ENCODE results near the gene AKAP11.

Gene AKAP11

DNA sequence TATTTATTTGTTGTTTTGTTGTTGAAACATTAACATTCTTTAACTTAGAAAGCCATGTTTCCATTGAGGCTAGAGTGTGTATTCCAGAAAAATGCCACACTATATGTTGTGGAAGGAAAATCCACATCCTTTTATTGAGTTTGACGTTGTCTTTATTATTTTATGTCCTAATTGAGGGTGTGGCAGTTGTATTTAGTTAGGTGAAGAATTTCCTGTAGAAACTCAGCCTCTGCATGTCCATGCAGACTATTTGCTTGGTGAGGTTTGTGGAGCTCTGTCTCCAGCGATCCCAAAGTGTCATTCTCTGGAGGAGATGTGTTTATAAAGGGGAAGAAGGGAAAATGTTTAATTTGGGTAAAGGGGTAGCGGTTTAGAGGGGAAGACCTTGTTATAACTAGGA is 46.6 kb downstream of the AKAP11 start:
- TF ChIP-seq, protein P1, sequence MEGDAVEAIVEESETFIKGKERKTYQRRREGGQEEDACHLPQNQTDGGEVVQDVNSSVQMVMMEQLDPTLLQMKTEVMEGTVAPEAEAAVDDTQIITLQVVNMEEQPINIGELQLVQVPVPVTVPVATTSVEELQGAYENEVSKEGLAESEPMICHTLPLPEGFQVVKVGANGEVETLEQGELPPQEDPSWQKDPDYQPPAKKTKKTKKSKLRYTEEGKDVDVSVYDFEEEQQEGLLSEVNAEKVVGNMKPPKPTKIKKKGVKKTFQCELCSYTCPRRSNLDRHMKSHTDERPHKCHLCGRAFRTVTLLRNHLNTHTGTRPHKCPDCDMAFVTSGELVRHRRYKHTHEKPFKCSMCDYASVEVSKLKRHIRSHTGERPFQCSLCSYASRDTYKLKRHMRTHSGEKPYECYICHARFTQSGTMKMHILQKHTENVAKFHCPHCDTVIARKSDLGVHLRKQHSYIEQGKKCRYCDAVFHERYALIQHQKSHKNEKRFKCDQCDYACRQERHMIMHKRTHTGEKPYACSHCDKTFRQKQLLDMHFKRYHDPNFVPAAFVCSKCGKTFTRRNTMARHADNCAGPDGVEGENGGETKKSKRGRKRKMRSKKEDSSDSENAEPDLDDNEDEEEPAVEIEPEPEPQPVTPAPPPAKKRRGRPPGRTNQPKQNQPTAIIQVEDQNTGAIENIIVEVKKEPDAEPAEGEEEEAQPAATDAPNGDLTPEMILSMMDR (IDR thresholded peaks at IDR 0.05; ENCODE audit: borderline replicate concordance, extremely low read depth, low read length, poor library complexity, severe bottlenecking), result no peak
- no peak for TF ChIP-seq EZH2 (IDR thresholded peaks at IDR 0.05; ENCODE audit: borderline replicate concordance, low read depth, low read length, severe bottlenecking)
- DNase-seq (no peak), ATAC-seq (ENCODE audit: insufficient read depth, low read depth) (no peak)
- H3K36me3 ChIP-seq (ENCODE audit: insufficient read depth, low read length), result peaks cover 28% of the 10 kb centered on the region; the same call in 1 of the 2 replicates
- no peak overlapping the region for H3K27ac ChIP-seq (ENCODE audit: low read length)
- H3K9ac ChIP-seq (ENCODE audit: low read depth, low read length), result no peak overlapping the region
- no peaks in the 10 kb centered on the region for H3K9me3 ChIP-seq (ENCODE audit: insufficient read depth, low read length, severe bottlenecking)
- no peak overlapping the region for H3K4me3 ChIP-seq (ENCODE audit: low read depth in 1 of 2, low read length in 2 of 2)
- no peak overlapping the region for H3K4me2 ChIP-seq (ENCODE audit: insufficient read depth, low read length)
- no peaks in the 10 kb centered on the region for H3K79me2 ChIP-seq (ENCODE audit: insufficient read depth, low read length)
- H3K27me3 ChIP-seq (ENCODE audit: insufficient read depth, low read length, poor library complexity), result no peaks in the 10 kb centered on the region
- H2AFZ ChIP-seq (ENCODE audit: low read depth, low read length), result no peak overlapping the region
- no peaks in the 10 kb centered on the region for H4K20me1 ChIP-seq (ENCODE audit: insufficient read depth, low read length)
- H3K4me1 ChIP-seq (ENCODE audit: insufficient read depth, low read length), result no peaks in the 10 kb centered on the region

DNA sequence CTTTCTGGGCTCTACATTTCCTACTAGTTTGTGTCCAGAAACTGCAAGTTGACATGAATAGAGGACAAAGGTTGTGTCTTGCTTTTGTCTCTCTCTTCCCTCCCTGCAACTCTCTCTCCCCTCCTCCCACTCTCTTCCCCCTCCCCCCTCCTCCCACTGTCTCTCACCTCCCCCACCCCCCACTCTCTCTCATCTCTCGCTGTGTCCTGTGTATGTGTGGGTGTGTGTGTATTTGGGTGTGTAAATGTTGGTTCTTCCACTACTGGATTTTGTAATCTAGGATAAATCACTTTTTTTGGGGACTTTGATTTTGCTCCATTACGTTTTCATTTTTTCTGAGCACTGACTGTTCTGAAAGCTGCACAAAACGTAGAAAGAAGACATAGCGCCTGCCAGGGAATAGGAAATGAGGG is 48.4 kb downstream of the AKAP11 start:
- DNase-seq, result no peak
- Histone ChIP-seq H3K4me2 (ENCODE audit: insufficient read depth, low read length) (no peak overlapping the region), H3K9ac (ENCODE audit: low read depth, low read length) (no peak overlapping the region), H3K4me1 (ENCODE audit: insufficient read depth, low read length) (no peaks in the 10 kb centered on the region), H2AFZ (ENCODE audit: low read depth, low read length) (no peak overlapping the region), H3K27me3 (ENCODE audit: insufficient read depth, low read length, poor library complexity) (no peaks in the 10 kb centered on the region), H3K79me2 (ENCODE audit: insufficient read depth, low read length) (no peaks in the 10 kb centered on the region), H3K9me3 (ENCODE audit: insufficient read depth, low read length, severe bottlenecking) (no peaks in the 10 kb centered on the region), H3K27ac (ENCODE audit: low read length) (no peak overlapping the region), H3K4me3 (ENCODE audit: low read depth in 1 of 2, low read length in 2 of 2) (no peak overlapping the region), H4K20me1 (ENCODE audit: insufficient read depth, low read length) (no peaks in the 10 kb centered on the region), H3K36me3 (ENCODE audit: insufficient read depth, low read length) (peaks cover 17% of the 10 kb centered on the region; the same call in 1 of the 2 replicates)
- no peak for TF ChIP-seq EZH2 (IDR thresholded peaks at IDR 0.05; ENCODE audit: borderline replicate concordance, low read depth, low read length, severe bottlenecking)
- TF ChIP-seq, protein P1 (IDR thresholded peaks at IDR 0.05; ENCODE audit: borderline replicate concordance, extremely low read depth, low read length, poor library complexity, severe bottlenecking), result no peak
- no peak for ATAC-seq (ENCODE audit: insufficient read depth, low read depth)

DNA sequence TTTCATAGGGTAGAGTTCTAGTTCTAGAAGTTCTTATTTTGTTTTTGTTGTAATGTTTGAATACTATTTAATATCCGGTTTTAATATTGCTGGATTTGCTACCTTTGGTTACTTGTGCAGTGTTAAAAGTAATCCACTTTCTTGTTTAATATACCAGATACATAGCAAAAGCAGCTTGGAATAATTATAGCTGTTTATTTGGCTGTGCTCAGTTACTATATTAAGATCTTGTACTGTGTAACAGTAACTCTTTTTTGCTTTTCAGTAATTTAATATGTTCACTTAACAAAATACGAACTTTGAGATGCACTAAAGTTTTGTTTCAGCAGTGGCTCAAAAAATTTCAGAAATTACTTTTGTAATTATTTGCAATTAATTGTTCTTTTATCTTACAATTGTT is 50.9 kb downstream of the AKAP11 start:
- H3K9me3 ChIP-seq (ENCODE audit: insufficient read depth, low read length, severe bottlenecking), result no peaks in the 10 kb centered on the region
- DNase-seq, result no peak
- H3K4me1 ChIP-seq (ENCODE audit: insufficient read depth, low read length), result no peaks in the 10 kb centered on the region
- ATAC-seq (ENCODE audit: insufficient read depth, low read depth), result no peak
- no peak overlapping the region for H3K4me2 ChIP-seq (ENCODE audit: insufficient read depth, low read length)
- no peak overlapping the region for H2AFZ ChIP-seq (ENCODE audit: low read depth, low read length)
- H3K79me2 ChIP-seq (ENCODE audit: insufficient read depth, low read length), result no peaks in the 10 kb centered on the region
- H4K20me1 ChIP-seq (ENCODE audit: insufficient read depth, low read length), result no peaks in the 10 kb centered on the region
- peaks cover 9% of the 10 kb centered on the region; the same call in 1 of the 2 replicates for H3K36me3 ChIP-seq (ENCODE audit: insufficient read depth, low read length)
- no peak overlapping the region for H3K9ac ChIP-seq (ENCODE audit: low read depth, low read length)
- no peaks in the 10 kb centered on the region for H3K27me3 ChIP-seq (ENCODE audit: insufficient read depth, low read length, poor library complexity)
- no peak overlapping the region for H3K4me3 ChIP-seq (ENCODE audit: low read depth in 1 of 2, low read length in 2 of 2)
- no peak for TF ChIP-seq EZH2 (IDR thresholded peaks at IDR 0.05; ENCODE audit: borderline replicate concordance, low read depth, low read length, severe bottlenecking)
- TF ChIP-seq, protein P1 (IDR thresholded peaks at IDR 0.05; ENCODE audit: borderline replicate concordance, extremely low read depth, low read length, poor library complexity, severe bottlenecking), result no peak
- H3K27ac ChIP-seq (ENCODE audit: low read length), result no peak overlapping the region

DNA sequence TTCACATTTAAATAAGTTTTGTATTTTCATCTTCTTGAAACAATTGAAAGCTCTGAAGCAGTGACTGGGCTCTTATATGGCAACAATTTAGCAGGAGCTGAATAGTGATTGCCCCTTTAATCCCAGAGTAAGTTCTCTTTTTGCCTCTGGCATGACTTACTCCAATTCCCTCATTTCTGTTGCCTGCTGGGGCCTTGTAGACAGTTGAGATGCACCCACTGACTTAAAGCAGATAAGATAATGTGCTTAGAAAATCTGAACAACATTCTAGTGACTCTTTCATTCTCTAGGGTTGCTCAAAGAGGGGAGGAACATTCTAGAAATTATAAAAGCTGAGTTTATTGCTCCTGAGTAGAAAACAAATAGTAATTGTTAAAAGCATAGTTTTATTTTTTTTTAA is 52.8 kb downstream of the AKAP11 start:
- no peak overlapping the region for H3K9ac ChIP-seq (ENCODE audit: low read depth, low read length)
- H2AFZ ChIP-seq (ENCODE audit: low read depth, low read length), result no peak overlapping the region
- no peak overlapping the region for H3K27ac ChIP-seq (ENCODE audit: low read length)
- H3K9me3 ChIP-seq (ENCODE audit: insufficient read depth, low read length, severe bottlenecking), result no peaks in the 10 kb centered on the region
- no peak for ATAC-seq (ENCODE audit: insufficient read depth, low read depth)
- H3K27me3 ChIP-seq (ENCODE audit: insufficient read depth, low read length, poor library complexity), result no peaks in the 10 kb centered on the region
- H3K4me2 ChIP-seq (ENCODE audit: insufficient read depth, low read length), result no peak overlapping the region
- no peak for DNase-seq
- H3K4me1 ChIP-seq (ENCODE audit: insufficient read depth, low read length), result peaks cover 16% of the 10 kb centered on the region
- H3K79me2 ChIP-seq (ENCODE audit: insufficient read depth, low read length), result no peaks in the 10 kb centered on the region
- no peak overlapping the region for H3K4me3 ChIP-seq (ENCODE audit: low read depth in 1 of 2, low read length in 2 of 2)
- no peaks in the 10 kb centered on the region for H4K20me1 ChIP-seq (ENCODE audit: insufficient read depth, low read length)
- TF ChIP-seq, protein P1 (IDR thresholded peaks at IDR 0.05; ENCODE audit: borderline replicate concordance, extremely low read depth, low read length, poor library complexity, severe bottlenecking), result no peak
- no peak for TF ChIP-seq EZH2 (IDR thresholded peaks at IDR 0.05; ENCODE audit: borderline replicate concordance, low read depth, low read length, severe bottlenecking)
- H3K36me3 ChIP-seq (ENCODE audit: insufficient read depth, low read length), result no peaks in the 10 kb centered on the region; the same call in 1 of the 2 replicates

Measured in DND-41 (cell line).